Subcutaneous preadipocyte (primary cell): Measurements from ENCODE around the gene ZCCHC12. TPM values are rescaled to one million over a fixed set of nuclear protein-coding genes. Genes with fewer than 3 reads are reported as not detected.

ENCODE experiments used
- total RNA-seq: library from RNA; depleted of rRNA; stranded (reverse); fragments of >200 nt; gene quantifications from 2 replicates; pipeline ENCODE4 v1.2.3, GENCODE V29; 2012

ZCCHC12 gene
- total RNA-seq = under 0.01 TPM in 1 of 2 replicates, not detected in the other

DNA sequence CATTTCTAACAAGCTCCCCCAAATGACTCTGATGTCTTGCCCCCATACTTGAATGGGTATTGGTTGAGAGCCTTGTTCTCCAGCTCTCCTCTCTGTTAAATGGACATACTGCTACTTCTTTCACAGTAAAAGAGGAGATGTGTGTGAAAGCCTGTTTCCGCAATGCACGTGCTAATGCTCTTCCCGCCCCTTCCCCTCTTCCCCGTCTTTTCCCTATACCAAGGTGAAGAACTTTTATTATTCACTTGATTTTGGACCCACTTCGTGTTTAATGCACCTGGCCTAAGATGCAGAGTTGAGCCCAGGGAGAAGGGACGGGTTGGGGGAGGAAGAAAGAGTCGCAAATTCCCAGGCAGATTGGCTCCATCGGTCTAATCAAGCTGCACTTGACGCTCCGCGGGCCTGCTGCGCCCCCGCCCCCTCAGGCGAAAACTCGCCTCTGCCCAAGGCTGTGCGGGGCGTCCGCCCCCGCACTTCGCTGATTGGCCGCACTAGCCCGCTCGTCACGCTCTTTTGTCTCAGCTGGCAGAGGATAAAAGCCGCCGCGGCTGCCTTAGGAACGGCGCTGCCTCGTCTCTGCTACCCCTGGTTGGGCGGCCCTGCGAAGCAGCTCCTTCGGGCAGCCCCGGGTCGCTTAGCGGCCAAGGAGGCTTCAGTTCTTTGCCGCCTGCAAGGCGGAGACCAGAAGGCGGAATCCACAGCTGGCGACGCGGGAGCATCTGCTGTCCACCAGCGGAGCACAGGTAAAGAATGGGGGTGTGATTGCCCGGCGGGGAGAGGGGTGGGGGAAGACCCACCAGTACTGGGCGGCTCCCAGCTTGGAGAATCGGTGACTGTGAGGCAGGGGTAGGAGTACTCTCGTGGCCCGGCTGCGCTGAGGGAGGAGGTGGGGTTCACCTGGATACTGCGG is at the start of gene ZCCHC12:
Gene ZCCHC12 (plus strand): TSS at position 562 of the 910 bp plus-strand sequence. CDS start 1,421 bp downstream, outside the sequence.

Other genes starting within 250 kb of the ZCCHC12 start
- 44.1 and 44.8 TPM in 2 replicates for gene IL13RA1, start 96.2 kb upstream of the ZCCHC12 start, total RNA-seq
- 0.20 TPM in 1 of 2 replicates, not detected in the other for gene LONRF3, start 150.8 kb downstream of the ZCCHC12 start, total RNA-seq
- not detected in 2 replicates for gene CT47C1, start 249.2 kb downstream of the ZCCHC12 start, total RNA-seq